GM12892 (cell line): ENCODE results near the gene CXCL12.

Experiments used
- POLR2A ChIP-seq: IDR thresholded peaks from 2 replicates; pipeline ENCODE4 v1.6.1; 2011; ENCODE audit warnings: low read depth, low read length, control low read depth
- POLR2AphosphoS5 ChIP-seq: IDR thresholded peaks from 2 replicates; pipeline ENCODE4 v1.6.1; 2011; ENCODE audit warnings: low read depth, low read length, control low read depth

- TF ChIP-seq POLR2AphosphoS5 (no peak), POLR2A (no peak)
Measured at GRCh38 chr10:44344727-44345126, 40.2 kb downstream of the CXCL12 start.
